ENCODE data around the gene SMARCAL1.
"Not testable (repeated sequence)": the region's sequence is repeated elsewhere in the genome, so short reads cannot be mapped to it uniquely, and the experiment has no call there.

The SMARCAL1 gene

DNA sequence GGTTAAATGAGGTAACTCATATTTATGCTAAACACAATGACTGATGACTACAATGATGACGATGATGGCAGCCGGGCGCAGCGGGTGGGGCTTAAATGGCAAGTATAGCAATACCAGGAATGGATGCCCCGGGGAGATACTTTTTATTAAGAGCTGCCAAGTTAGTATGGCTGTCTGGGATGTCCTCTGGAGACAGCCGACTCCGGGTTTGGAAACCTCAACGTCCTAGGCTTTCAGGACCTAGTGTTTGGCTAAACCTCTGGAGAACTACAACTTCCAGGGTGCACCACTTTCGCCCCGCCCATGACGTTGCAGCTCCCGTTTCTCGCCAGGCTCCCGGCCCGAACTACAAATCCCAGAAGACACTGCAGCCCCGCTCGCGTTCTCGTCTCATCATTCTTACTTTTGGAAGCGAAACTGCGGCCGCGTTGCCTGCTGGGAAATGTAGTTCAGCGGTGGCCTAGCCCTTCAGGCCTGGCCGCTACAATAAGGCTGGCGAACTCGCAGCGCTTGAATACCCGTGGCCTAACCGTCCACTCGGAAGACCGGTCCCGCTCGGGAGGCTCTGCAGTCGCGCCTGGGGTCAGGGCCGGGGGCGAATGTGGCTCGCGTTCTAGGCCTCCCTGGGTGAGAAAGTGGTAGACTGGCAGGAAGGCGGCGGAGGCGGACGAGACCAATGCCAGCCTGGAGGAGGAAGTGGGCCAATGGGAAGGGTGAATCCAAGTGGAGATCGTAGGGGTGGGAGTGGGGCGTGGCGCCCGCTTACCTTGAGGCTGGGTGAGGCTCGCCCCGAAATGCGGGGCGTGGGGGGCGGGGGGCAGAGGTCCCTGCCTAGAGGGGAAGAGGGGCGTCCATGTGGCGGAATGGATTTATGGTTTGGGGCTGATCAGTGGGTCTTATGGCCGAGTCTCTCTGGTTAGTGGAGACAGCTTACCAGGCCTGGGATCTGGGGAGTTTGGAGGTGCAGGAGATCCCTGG is at the start of gene SMARCAL1:
Gene SMARCAL1, plus strand, starts transcription at position 463 of the 978 bp plus-strand sequence. CDS start 2,221 bp downstream, outside the sequence.
- DNase-seq (ENCODE audit: low read depth in 2 of 2) = peak; percentile 95 to 97

DNA sequence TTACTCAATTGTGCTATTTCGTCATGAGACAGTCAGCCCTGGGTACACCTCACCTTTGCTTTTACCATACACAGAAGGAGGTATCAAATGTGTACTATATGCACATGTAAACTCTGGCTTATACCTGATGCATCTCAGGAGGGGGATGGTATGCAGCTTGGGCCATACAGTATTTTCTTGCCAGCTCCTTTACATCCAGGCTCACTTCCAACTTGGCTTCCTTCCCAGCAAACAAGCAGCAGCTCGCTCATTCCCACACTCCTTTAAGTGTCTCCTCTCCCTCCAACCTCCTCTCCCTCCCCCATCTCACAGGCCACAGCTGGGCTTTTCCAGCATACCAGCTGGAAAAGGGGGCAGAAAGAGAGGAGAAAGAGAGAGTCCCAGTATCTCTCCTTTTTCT is 49.6 kb upstream of the SMARCAL1 start:
- no peak for DNase-seq (ENCODE audit: low read depth in 2 of 2)

DNA sequence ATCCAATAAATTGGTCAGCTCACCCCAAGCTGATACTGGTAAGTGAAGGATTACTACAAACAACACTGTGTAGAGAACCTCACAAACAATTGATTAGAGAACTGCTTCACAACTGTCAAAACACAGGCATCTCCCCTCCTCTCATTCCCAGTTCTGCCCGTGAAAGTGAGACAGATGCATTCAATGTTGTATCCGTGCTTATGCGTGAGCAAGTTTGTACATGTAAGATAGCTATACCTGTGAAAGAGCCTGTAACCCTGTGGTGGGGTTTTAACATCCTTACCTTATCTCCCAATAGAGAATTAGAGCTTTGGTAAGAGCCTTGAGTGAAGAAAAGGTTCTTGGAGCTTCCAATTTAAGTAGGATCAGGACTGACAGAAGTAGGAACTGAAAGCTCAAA is 49.1 kb upstream of the SMARCAL1 start:
- no peak for DNase-seq (ENCODE audit: low read depth in 2 of 2)

DNA sequence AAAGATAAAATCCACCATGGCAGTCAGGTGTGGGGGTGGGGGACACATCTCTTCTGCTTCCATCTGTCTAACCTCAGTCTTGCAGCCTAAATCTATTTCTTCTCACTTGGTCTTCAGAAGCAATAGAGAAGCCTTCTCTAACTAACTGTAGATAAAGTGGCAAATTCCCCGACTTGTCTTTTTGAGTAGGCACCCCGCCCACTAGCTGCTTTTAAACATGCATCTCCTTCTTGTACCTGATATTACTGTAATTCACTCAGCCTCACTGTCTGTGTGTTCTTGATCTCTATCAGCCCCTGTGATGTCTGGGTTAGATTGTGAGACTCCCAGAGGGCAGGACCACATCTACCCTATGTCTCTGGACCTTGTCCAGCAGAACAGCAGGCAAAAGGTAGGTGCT is 46.8 kb upstream of the SMARCAL1 start:
- no peak for DNase-seq (ENCODE audit: low read depth in 2 of 2)

DNA sequence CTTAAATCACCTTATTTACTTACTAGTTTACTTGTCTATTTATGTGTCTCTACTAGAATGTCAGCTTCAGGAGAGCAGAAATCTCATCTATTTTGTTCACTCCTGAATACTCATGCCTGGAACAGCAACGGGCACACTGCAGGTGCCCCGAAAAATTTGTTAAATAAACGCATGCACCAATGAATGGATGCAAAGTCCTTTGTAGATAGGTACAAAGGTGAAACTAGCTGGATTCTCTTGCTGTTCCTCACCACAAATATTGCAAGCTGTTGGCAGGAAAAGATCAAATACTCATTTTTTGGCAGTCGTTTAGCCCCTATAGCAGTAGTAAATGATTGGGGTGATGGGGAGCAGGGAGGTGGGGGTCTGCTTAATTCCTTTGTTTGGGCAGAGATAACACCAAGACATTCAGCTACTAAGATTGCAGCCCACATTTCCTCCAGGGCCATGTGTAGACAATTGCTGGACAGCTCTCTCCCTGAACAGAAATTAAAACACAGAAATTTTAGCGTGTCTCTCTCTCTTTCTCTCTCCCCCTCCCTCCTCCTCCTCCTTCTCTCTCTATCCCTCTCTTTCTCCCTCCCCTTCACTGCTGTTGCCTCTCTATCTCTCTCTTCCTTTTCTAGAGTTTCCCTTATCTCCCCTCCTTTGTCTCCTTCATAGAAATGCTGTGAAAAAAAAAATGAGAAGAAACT is 45.4 kb upstream of the SMARCAL1 start:
- DNase-seq (ENCODE audit: low read depth in 2 of 2) = no peak

DNA sequence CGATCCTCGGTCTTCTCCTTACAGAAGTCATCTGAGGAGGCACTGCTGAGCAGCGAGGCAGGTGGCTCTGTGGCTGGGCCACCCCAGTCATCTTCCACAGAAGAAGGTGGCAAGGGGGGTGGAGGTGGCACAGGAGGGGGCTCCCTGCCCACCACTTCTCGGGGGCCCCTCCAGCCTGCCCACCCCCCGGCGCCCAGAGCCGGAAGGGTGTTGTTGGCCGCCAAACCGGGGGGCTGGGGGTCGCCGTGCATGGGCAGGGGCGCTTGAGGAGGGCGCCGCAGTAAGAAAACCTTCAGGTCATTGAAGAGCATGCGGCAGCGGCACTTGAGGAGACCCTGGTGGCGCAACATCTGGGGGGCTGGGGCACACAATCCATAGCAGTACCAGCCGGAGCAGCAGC is 42.5 kb upstream of the SMARCAL1 start:
- no peak for DNase-seq (ENCODE audit: low read depth in 2 of 2)

DNA sequence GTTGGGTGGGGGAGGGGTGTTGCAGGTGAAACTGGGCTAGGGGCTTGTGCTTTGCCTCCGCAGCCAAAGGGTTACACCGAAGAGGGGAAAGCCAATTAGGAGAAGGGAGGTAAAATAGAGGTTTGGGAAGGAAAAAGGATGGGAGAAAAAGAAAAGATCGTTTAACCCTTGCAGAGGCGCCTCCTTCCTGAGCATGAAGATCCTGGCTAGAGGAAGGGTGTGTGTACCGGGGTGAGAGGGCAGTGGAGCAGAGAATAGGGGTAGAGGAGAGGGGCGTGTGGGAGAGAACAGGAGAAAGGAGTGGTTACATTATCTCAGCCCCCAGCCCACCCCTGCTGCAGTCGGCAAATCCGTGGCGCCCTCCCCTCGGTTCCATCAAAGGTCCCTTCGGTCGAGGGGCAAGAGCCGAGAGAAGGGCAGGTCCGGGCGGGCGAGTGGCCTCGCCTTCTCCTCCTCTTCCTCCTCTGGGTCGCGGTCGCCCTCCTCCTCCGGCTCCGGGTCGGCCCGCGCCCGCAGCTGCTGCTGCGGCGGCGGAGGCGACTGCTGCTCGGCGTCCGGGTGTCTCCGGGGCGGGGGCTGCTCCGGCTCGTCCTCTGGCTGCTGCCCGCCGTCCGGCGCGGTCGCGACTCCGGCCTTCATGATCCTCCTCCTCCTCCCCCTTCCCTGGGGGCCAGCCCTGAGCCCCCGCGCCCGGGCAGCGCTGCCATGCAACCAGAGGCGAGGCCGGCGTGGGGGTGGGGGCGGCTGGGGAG is 41.1 kb upstream of the SMARCAL1 start:
- no peak for DNase-seq (ENCODE audit: low read depth in 2 of 2)

DNA sequence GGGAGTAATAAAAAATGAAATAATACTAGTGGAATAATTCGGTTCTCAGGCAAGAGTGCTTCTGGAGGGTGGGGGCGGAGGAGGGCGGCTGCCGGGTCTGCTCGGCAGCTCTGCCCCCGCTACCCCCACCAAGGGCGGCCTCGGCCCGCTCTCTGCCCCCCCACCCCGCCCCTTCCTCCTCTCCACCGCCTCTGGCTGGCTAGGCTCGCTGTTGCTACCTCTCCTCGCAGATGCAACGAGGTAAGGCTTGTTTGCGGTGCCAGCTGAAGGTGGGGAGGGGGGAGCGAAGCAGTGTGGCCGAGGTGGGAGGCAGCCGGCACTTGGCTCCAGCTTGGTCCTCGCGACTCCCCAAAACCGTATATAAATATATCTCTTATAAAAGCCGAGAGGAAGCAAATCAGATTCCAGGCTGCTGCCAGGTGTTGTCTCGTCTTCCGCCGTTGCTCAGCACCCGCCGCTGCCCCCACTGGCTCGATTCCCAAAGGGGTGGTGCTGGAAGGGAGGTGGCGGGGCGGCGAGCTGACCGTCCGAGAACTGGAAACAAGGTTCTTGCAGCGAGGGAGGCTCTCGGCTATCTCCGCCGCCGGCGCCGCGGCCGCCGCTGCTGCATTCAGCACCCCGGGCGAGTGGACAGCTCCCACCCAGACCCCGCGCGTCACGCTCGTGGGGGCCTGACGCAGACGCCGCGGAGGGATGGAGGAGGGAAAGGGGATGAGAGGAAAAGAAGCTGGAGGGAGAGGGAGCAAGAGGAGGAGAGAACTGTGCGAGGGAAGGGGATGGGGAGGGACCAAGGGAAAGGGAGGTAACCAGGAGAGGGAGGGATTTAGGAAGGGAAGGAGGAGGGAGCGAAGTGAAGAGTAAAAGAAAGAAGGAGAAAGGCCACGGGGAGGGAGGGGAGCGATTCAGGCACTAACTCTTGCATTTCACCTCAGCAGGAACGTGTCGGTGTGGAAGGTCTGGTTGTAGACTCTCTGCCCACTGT is 40.3 kb upstream of the SMARCAL1 start, which contains the start of gene MARCHF4:
Gene MARCHF4, minus strand, starts transcription at position 763 of the 982 bp plus-strand sequence. CDS start 2,223 bp downstream, outside the sequence.
- peak; percentile 12 to 45 for DNase-seq (ENCODE audit: low read depth in 2 of 2)

DNA sequence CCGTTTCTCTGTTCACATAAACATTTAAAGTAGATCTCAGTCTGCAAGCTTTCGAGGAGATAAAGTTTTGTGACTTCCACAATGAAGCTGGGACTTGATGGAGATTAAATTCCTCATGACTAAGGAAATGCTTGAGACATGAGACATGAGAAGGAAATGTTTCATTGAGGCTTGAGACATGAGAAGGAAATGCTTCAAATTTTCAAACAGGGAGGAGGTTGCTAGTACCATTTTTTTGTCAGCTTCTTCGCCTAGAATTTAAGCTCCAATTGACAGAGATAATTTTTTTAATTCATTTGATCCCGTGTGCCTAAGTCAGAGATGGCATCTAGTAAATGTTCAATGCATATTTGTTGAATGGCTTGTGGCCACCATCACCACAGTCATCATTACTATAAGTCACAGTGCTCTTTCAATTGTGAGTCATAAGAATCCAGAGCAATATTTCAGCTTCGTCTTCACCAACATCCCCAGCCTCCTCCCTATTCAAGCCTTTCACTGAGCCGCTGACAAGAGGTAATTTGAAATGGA is 39.5 kb upstream of the SMARCAL1 start:
- no peak for DNase-seq (ENCODE audit: low read depth in 2 of 2)

DNA sequence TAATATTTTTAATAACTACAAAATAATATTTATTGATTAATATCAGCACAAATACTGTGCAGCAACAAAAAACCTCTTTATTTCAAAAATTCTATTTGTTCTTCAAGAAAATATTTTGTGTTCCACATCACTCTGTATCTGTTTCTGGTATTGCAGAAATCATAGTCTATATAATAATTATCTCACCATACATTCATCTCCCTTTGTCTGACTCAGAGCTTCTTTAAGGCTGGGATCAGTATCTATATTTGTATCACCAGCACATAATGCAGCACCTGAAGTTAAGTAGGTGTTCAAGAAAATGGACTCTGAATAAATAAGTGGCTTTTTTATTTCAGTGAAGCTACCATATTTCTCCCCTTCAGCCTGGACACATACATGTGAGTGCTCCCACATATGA is 38.4 kb upstream of the SMARCAL1 start:
- no peak for DNase-seq (ENCODE audit: low read depth in 2 of 2)

DNA sequence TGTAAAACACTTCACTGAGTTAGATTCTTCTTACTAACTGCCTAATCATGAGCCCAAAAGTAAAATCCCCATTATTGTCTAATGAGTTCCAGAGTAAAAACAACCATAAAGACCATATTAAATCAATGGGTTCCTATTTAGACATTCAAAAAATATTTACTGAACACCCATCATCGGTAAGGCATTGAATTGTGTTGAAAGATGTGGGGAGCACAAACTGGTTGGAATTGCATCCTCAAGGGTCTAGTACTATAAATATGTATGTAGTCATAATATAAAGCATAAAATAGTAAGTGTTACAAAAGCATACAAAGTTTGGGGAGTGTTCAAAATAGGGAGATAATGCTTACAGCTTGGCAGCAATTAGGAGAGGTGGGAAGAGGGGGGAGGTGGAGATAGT is 37.0 kb upstream of the SMARCAL1 start:
- DNase-seq (ENCODE audit: low read depth in 2 of 2) = no peak

DNA sequence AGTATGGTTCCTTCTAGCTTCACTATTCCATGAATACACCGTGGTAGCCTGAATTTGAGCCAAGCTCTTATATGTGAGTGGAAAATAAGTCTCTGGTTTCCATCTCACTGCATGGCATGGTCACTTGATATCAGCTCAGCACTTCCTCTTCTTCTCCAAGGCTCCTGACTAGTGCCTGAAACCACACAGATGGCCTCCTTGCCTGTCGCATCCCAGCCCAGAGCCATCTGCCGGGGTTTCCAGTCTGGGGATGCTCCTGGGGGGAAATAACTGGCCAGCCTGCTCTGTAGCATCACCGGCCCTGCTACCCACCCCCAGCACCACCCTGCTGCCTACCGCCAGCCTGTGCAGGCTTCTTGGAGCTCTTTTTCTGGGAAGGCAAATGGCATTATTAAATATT is 32.3 kb upstream of the SMARCAL1 start:
- DNase-seq (ENCODE audit: low read depth in 2 of 2) = no peak

DNA sequence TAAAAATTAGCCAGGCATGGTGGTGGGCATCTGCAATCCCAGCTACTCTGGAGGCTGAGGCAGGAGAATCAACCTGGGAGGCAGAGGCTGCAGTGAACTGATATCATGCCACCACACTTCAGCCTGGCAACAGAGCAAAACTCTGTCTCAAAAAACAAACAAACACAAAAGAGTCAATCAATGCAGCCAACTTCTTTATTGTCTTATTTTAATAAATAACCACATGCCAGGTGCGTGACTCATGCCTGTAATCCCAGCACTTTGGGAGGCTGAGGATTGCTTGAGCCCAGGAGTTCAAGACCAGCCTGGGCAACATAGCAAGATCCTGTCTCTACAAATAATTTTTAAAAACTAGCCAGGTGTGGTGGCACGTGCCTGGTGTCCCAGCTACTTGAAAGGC is 27.9 kb upstream of the SMARCAL1 start:
- DNase-seq (ENCODE audit: low read depth in 2 of 2) = not testable (repeated sequence)

DNA sequence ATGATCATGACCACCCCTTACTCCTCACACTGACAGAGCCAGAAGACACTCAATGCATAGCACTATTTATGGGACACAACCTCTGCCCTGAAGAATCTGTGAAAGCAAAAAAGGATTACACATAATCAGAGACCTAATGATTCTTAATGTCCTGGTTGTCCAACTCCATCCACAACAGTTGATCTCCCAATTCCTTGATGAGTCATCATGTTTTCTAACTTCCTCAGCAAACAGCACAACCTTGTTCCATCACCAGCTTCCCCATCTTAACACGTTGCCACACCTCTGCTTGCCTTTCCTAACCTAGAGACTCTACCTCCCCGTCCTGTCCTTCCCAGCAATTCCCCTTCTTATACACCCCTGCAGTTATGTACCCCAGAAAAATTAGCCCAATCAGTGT is 26.8 kb upstream of the SMARCAL1 start:
- no peak for DNase-seq (ENCODE audit: low read depth in 2 of 2)

DNA sequence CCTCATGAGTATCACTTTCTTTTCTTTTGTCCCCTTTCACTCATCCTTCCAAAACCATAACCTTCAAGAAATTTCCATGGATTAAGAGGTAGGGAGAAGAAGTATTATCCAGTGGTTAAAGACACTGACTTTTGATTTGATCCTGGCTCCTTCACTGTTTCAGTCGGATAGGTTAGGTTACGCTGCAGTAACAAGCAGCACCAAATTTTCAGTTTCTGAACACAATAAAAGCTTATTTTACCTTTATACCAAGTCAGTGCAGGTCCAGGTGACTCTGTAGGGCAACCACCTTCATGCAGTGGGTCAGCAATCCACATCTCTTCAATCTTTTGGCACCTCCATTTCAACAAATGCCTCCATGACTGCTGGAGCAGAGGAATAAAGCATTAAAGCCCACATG is 25.0 kb upstream of the SMARCAL1 start:
- no peak for DNase-seq (ENCODE audit: low read depth in 2 of 2)

DNA sequence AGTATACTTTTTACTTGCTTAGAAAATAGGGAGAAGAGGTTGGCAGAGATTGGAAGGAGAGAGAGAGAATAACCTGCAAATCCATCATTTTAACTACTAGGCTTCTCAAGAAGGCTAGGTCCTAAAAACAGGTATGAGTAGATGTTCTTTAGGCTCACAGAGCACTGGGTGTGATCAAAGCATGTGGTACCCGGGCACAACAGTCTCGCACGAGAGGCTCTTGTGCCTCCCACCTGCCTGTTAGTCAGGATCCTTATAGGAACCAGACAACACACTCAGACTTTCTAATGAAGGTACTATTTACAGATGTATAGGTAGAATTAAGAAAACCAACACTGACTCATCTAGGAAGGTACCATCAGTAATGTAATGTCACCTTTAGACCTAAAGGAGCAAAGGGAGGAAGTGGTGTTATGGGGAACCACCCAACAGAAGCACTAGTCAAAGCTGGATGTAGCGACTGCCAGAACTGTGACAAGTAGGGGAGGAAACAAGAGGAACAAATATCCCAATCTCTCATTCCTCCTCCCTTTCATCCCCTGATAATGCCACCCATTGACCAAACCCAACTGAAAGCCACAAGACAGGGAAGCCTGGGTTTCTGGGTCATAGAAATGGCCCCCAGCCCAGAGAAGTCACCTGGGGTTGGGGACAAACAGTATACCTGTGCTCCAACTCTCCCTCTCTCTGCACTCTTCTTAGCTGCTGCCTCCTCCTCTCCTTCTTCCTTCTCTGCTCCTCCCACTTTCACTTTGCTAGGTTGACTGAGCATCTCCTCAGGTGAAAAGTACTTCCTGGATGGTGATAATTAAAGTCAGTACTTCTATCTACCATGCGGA is 24.0 kb upstream of the SMARCAL1 start:
- DNase-seq (ENCODE audit: low read depth in 2 of 2) = no peak

DNA sequence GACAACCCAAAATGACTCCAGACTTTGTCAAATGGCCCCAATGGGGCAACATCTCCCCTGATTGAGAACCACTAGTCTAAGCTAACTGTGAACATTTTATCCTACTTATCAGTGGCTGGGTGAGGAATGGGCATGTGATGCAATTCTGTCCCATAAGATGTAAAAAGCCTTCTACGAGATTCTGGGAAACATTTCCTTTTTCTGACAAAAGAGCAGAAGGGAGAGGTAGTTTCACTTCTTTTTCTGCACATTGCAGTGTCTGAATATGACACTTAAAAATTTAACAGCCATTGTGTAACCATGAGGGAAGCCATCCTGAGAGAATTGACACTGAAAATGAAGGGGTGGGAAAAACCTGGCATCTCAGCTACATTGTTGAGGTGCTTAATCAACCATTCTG is 22.7 kb upstream of the SMARCAL1 start:
- DNase-seq (ENCODE audit: low read depth in 2 of 2) = no peak

DNA sequence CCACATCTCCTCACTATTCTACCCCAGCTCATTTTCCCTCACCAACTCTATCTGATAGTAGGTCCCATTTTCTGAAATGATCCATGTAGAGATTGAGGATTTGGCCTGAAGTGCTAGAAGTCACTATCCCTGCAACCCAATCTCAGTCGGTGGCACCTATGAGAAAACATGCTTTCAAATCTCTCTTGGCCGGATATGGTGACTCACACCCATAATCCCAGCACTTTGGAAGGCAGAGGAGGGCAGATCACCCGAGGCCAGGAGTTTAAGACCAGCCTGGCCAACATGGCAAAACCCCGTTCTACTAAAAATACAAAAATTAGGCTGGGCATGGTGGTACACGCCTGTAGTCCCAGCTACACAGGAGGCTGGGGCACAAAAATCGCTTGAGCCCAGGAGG is 20.9 kb upstream of the SMARCAL1 start:
- DNase-seq (ENCODE audit: low read depth in 2 of 2) = no peak

DNA sequence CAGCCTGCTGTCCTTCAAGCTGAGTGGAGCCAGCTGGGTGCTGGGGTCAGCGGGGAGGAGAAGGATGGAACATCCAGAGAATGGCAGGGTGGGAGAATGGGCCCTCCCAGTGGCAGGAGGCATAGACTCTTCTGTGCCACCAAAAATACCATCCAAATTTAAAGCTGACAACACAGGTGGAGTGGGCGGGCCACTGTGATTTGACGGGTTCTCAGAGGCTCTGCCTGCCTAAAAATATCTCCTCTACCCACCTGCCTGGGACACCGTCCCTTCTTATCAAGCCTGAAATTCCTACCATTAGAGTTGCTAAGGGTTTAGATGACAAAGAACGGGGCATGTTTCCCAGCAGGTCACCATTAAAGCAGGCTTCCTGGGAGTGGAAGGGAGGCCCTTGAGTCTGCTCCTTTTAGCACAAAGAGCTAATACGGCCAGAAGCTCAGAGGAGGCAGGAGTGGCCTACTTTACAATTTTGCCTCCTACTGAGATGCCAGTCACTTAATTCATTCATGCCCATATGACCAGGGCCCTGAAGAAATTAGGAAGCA is 20.2 kb upstream of the SMARCAL1 start:
- DNase-seq (ENCODE audit: low read depth in 2 of 2) = no peak
